ENCODE measurements around the gene TECPR2. TPM values are rescaled to one million over a fixed set of nuclear protein-coding genes. Genes with fewer than 3 reads are reported as not detected.

The TECPR2 gene
- total and polyA plus RNA-seq, 2 of the 13 experiments (the other 11 are each of a cell fraction or from before 2014, with no cell fraction given) = 3.5 to 5.7 TPM

DNA sequence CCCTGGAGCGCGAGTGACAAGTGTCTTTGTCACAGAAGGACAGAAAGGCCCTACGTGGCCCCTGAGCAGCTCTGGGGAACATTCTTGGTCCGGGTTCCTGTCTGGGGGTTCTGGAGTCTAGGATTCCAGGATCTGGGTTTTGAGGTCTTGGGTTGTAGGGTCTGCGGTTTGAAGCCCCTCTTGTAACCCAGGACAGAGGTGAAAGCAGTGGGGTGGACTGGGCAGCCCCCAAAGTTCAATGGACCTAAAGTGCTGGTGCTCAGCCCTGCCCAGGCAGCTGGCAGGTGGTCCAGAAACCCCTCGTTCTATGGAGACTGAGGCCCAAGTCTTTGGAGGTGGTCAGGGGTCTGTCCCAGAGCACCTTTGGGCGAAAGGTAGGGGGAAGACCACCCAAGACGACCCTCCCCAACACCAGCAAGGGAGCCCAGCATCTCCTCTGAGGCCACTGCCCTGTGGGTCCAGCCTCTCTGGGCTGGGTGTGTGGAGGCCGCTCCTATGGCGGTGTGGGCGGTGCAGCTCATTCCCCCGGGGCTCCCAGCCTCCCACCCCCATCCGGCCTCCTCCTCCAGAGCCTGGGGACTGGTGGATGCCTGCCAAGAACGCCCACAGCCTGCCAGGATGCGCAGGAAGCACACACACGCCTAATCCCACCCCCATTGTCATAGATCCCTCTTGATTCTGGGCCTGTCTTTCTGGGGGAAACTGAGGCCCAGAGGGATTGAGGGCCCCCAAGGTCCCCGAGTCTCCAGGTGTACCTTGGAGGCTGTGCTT, 177.0 kb downstream of the TECPR2 start (continued):
- no peak for TF ChIP-seq PAF1 (CRISPR knock-in tag; IDR thresholded peaks at IDR 0.05)
- no peak for TF ChIP-seq ZNF850 (CRISPR knock-in tag; conservative IDR thresholded peaks at IDR 0.05)
- TF ChIP-seq ZFP37 (CRISPR knock-in tag; IDR thresholded peaks at IDR 0.05; ENCODE audit: borderline replicate concordance) = no peak
- TF ChIP-seq NAIF1 (CRISPR knock-in tag; IDR thresholded peaks at IDR 0.05; ENCODE audit: borderline replicate concordance) = peak; percentile 71; the same call in 1 of the 2 replicates
- TF ChIP-seq, protein P1, sequence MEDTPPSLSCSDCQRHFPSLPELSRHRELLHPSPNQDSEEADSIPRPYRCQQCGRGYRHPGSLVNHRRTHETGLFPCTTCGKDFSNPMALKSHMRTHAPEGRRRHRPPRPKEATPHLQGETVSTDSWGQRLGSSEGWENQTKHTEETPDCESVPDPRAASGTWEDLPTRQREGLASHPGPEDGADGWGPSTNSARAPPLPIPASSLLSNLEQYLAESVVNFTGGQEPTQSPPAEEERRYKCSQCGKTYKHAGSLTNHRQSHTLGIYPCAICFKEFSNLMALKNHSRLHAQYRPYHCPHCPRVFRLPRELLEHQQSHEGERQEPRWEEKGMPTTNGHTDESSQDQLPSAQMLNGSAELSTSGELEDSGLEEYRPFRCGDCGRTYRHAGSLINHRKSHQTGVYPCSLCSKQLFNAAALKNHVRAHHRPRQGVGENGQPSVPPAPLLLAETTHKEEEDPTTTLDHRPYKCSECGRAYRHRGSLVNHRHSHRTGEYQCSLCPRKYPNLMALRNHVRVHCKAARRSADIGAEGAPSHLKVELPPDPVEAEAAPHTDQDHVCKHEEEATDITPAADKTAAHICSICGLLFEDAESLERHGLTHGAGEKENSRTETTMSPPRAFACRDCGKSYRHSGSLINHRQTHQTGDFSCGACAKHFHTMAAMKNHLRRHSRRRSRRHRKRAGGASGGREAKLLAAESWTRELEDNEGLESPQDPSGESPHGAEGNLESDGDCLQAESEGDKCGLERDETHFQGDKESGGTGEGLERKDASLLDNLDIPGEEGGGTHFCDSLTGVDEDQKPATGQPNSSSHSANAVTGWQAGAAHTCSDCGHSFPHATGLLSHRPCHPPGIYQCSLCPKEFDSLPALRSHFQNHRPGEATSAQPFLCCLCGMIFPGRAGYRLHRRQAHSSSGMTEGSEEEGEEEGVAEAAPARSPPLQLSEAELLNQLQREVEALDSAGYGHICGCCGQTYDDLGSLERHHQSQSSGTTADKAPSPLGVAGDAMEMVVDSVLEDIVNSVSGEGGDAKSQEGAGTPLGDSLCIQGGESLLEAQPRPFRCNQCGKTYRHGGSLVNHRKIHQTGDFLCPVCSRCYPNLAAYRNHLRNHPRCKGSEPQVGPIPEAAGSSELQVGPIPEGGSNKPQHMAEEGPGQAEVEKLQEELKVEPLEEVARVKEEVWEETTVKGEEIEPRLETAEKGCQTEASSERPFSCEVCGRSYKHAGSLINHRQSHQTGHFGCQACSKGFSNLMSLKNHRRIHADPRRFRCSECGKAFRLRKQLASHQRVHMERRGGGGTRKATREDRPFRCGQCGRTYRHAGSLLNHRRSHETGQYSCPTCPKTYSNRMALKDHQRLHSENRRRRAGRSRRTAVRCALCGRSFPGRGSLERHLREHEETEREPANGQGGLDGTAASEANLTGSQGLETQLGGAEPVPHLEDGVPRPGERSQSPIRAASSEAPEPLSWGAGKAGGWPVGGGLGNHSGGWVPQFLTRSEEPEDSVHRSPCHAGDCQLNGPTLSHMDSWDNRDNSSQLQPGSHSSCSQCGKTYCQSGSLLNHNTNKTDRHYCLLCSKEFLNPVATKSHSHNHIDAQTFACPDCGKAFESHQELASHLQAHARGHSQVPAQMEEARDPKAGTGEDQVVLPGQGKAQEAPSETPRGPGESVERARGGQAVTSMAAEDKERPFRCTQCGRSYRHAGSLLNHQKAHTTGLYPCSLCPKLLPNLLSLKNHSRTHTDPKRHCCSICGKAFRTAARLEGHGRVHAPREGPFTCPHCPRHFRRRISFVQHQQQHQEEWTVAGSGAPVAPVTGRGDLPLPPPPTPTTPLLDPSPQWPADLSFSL (CRISPR knock-in tag; IDR thresholded peaks at IDR 0.05) = no peak
- TF ChIP-seq, protein P2, sequence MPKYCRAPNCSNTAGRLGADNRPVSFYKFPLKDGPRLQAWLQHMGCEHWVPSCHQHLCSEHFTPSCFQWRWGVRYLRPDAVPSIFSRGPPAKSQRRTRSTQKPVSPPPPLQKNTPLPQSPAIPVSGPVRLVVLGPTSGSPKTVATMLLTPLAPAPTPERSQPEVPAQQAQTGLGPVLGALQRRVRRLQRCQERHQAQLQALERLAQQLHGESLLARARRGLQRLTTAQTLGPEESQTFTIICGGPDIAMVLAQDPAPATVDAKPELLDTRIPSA (CRISPR knock-in tag; IDR thresholded peaks at IDR 0.05; ENCODE audit: borderline replicate concordance) = no peak
- TF ChIP-seq PPARG (CRISPR knock-in tag; conservative IDR thresholded peaks at IDR 0.05) = no peak
- TF ChIP-seq, protein P3, sequence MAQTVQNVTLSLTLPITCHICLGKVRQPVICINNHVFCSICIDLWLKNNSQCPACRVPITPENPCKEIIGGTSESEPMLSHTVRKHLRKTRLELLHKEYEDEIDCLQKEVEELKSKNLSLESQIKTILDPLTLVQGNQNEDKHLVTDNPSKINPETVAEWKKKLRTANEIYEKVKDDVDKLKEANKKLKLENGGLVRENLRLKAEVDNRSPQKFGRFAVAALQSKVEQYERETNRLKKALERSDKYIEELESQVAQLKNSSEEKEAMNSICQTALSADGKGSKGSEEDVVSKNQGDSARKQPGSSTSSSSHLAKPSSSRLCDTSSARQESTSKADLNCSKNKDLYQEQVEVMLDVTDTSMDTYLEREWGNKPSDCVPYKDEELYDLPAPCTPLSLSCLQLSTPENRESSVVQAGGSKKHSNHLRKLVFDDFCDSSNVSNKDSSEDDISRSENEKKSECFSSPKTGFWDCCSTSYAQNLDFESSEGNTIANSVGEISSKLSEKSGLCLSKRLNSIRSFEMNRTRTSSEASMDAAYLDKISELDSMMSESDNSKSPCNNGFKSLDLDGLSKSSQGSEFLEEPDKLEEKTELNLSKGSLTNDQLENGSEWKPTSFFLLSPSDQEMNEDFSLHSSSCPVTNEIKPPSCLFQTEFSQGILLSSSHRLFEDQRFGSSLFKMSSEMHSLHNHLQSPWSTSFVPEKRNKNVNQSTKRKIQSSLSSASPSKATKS (CRISPR knock-in tag; IDR thresholded peaks at IDR 0.05) = no peak
- TF ChIP-seq FOSL2 (CRISPR knock-in tag; IDR thresholded peaks at IDR 0.05) = peak; percentile 22; the same call in 1 of the 2 replicates
- peak; percentile 73 for TF ChIP-seq SP5 (CRISPR knock-in tag; IDR thresholded peaks at IDR 0.05; ENCODE audit: borderline replicate concordance, low read depth)
- TF ChIP-seq ZNF768 (CRISPR knock-in tag; IDR thresholded peaks at IDR 0.05) = peak; percentile 69; the same call in 1 of the 2 replicates
- TF ChIP-seq, protein P4, sequence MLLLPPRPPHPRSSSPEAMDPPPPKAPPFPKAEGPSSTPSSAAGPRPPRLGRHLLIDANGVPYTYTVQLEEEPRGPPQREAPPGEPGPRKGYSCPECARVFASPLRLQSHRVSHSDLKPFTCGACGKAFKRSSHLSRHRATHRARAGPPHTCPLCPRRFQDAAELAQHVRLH (CRISPR knock-in tag; IDR thresholded peaks at IDR 0.05; ENCODE audit: borderline replicate concordance, low read depth) = no peak
- no peak for TF ChIP-seq ZNF670 (CRISPR knock-in tag; IDR thresholded peaks at IDR 0.05; ENCODE audit: borderline replicate concordance)
- TF ChIP-seq FOXK2 (IDR thresholded peaks at IDR 0.05) = no peak
- peak; percentile 8; the same call in 1 of the 2 replicates for TF ChIP-seq ZNF510 (CRISPR knock-in tag; IDR thresholded peaks at IDR 0.05; ENCODE audit: low read depth)
- TF ChIP-seq TCF7 (IDR thresholded peaks at IDR 0.05; ENCODE audit: low read depth) = no peak
- no peak for TF ChIP-seq MAZ (IDR thresholded peaks at IDR 0.05; ENCODE audit: borderline replicate concordance, low read depth, low read length)
- no peak for TF ChIP-seq MAZ (CRISPR knock-in tag; IDR thresholded peaks at IDR 0.05; ENCODE audit: low read depth)
- no peak for TF ChIP-seq SNAI1 (CRISPR knock-in tag; IDR thresholded peaks at IDR 0.05; ENCODE audit: borderline replicate concordance)
- TF ChIP-seq ZNF556 (CRISPR knock-in tag; IDR thresholded peaks at IDR 0.05; ENCODE audit: borderline replicate concordance) = no peak; the same call in 1 of the 2 replicates
- TF ChIP-seq TBX2 (CRISPR knock-in tag; IDR thresholded peaks at IDR 0.05; ENCODE audit: borderline replicate concordance) = no peak
